NCI-H2196 (cell line): Measurements from ENCODE around the gene MXRA8.
A peak's percentile ranks its signal among the peaks of the same experiment; 100 is the strongest.
"Not testable (repeated sequence)": the region's sequence is repeated elsewhere in the genome, so short reads cannot be mapped to it uniquely, and the experiment has no call there.

Experiments used
- DNase-seq: peaks from one replicate; lab custom pipeline; 2025; ENCODE audit not compliant: unreplicated experiment; lab: John Stamatoyannopoulos, UW

MXRA8 gene

GRCh38 chr1:1324524-1325287 lies 33.6 kb downstream of the MXRA8 start, which contains the start of the genes CPTP and INTS11:
CPTP (plus strand) TSS chr1:1324802; CDS start chr1:1326911, 2,109 bp downstream.
INTS11 (minus strand) TSS chr1:1324660; CDS start chr1:1324608, 52 bp downstream.
- peak; percentile 91 for DNase-seq

- DNase-seq, result no peak
These were observed 34.3 kb downstream of the MXRA8 start for GRCh38 chr1:1324084-1324523.

- no peak for DNase-seq
These were observed 35.4 kb downstream of the MXRA8 start for GRCh38 chr1:1322952-1323351.

- DNase-seq, result no peak
These were observed 35.9 kb downstream of the MXRA8 start for GRCh38 chr1:1322418-1322817.

- DNase-seq, result no peak
These were observed 36.9 kb downstream of the MXRA8 start for GRCh38 chr1:1321477-1321876.

GRCh38 chr1:1320666-1321448 lies 37.5 kb downstream of the MXRA8 start:
- DNase-seq, result no peak

GRCh38 chr1:1319646-1319941 lies 38.8 kb downstream of the MXRA8 start:
- no peak for DNase-seq

GRCh38 chr1:1318777-1319645 lies 39.3 kb downstream of the MXRA8 start:
- DNase-seq, result no peak

- DNase-seq, result peak; percentile 86
These were observed 40.2 kb downstream of the MXRA8 start for GRCh38 chr1:1318131-1318652.

GRCh38 chr1:1317420-1317819 lies 40.9 kb downstream of the MXRA8 start:
- no peak for DNase-seq

GRCh38 chr1:1316199-1316598 lies 42.2 kb downstream of the MXRA8 start:
- not testable (repeated sequence) for DNase-seq

GRCh38 chr1:1315435-1315954 lies 42.9 kb downstream of the MXRA8 start:
- DNase-seq, result no peak

- no peak for DNase-seq
These were observed 43.5 kb downstream of the MXRA8 start for GRCh38 chr1:1314678-1315335.

GRCh38 chr1:1314237-1314586 lies 44.1 kb downstream of the MXRA8 start:
- no peak for DNase-seq

GRCh38 chr1:1313500-1314236 lies 44.7 kb downstream of the MXRA8 start:
- DNase-seq, result no peak

- DNase-seq, result no peak
These were observed 45.7 kb downstream of the MXRA8 start for GRCh38 chr1:1312450-1313314.

GRCh38 chr1:1311107-1312104 lies 46.9 kb downstream of the MXRA8 start:
- no peak for DNase-seq
